GM10266 (cell line): Measurements from ENCODE around the gene NDUFA7.
A peak's percentile ranks its signal among the peaks of the same experiment; 100 is the strongest.

Experiments used
- DNase-seq: peaks from one replicate; pipeline ENCODE4 v3.0.0; 2012; ENCODE audit errors: extremely low spot score
- CTCF ChIP-seq: IDR thresholded peaks from 2 replicates; pipeline ENCODE4 v1.5.1; 2012; ENCODE audit warnings: mild to moderate bottlenecking, low read depth; ENCODE audit not compliant: control insufficient read depth, insufficient read depth; ENCODE audit errors: missing control alignments

Gene NDUFA7

DNA sequence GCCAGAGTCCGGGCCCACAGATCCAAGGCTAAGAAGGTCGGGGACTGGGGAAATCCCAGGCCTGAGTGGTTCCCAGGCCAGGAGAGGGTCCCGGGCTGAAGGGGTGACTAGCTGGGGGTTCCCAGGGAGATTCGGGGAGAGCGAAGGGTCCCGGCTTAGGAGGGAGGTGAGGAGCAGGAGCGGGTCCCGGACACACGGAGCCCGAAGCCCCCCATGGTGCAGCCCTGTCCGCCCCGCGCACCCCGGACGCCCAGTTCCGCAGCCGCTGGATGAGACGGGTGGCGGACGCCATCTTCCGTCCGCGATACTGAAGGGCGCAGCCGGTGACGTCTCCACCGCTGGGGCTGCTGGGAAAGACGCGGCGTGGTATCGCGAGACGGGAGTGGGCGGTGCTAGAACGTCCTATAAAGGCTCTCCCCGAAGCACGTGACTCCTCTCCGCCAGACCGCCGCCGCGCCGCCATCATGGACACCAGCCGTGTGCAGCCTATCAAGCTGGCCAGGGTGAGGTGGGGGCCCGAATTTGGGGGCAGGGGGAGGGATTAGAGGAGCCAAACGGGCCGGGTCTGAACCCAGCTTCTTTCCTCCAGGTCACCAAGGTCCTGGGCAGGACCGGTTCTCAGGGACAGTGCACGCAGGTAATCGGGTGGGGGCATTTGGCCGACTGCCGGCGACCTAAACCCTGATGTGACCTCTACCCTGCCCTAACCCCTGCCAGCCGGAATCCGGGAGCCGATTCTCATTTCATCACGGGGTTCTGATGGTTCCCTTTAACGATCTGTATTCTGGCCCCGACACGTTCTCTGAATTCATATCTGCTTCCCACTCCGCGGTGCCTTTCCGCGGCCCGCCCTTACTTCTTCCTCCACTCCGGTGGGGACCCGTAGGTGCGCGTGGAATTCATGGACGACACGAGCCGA, at the start of gene NDUFA7, which contains the start of gene RPS28:
Gene NDUFA7 (minus strand): TSS at position 309 of the 919 bp plus-strand sequence. CDS start 17 bp downstream, at position 292.
Gene RPS28 (plus strand): TSS at position 430 of the 919 bp plus-strand sequence. CDS start 35 bp downstream, at position 465.
- DNase-seq = peak; percentile 95
- TF ChIP-seq CTCF = peak; percentile 66

DNA sequence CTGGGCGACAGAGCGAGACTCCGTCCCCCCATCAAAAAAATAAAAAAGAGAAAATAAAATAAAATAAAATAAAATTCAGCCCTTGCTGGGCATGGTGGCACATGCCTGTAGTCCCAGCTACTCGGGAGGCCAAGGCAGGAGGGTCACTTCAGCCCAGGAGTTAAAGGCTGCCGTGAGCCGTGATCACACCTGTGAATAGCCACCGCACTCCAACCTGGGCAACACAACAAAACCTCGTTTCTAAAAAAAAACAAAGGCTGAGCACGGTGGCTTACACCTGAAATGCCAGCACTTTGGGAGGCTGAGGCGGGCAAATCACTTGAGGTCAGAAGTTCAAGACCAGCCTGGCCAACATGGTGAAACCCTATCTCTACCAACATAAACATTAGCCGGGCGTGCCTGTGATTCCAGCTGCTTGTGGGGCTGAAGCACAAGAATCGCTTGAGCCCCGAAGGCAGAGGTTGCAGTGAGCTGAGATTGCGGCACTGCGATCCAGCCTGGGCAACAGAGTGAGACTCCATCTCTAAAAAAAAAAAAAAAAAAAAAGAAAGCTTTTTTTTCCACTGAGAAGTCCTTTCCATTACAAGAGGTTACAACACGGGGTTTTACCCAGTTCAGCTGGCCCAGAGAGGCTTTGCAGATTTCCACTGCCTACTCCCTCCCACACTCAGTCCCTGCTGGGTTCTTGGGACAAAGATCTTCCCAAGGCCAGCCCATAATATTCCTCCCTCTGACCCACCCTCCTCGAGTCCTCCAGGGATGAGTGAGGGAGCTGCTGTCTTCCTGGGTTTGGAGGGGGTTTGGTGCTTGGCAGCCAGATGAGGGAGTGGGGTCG, 49.2 kb upstream of the NDUFA7 start:
- no peak for DNase-seq
- no peak for TF ChIP-seq CTCF

DNA sequence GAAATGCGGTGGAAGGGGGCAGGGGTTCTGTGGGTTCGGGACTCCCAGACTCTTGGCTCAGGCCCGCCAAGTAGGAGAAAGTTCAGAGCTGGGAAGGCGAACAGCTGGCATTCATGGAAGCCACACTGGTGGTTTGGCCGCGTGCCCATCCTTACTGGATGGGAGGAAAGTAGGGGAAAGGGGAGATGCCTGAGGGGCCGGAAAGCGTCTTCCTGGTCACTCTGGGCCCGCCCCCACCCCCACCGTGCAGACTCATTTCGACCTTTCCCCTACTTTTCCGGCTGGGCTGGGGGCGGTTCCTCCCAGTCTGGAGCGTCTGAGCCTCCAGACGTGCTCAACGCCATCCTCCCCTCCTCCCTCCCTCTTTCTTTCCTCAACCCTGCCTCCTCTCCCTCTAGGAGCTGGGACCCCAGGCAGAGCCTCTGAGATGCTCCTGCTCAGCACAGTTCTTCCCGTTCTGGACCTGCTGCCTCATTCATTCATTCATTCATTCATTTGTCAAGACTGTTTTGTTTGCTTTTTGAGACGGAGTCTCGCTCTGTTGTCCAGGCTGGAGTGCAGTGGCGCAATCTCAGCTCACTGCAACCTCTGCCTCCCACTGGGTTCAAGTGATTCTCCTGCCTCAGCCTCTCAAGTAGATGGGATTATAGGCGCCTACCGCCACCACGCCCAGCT, 46.3 kb upstream of the NDUFA7 start:
- no peak for DNase-seq
- no peak for TF ChIP-seq CTCF

- TF ChIP-seq CTCF = no peak
- no peak for DNase-seq
Measured at GRCh38 chr19:8366961-8367326, 45.8 kb upstream of the NDUFA7 start.

DNA sequence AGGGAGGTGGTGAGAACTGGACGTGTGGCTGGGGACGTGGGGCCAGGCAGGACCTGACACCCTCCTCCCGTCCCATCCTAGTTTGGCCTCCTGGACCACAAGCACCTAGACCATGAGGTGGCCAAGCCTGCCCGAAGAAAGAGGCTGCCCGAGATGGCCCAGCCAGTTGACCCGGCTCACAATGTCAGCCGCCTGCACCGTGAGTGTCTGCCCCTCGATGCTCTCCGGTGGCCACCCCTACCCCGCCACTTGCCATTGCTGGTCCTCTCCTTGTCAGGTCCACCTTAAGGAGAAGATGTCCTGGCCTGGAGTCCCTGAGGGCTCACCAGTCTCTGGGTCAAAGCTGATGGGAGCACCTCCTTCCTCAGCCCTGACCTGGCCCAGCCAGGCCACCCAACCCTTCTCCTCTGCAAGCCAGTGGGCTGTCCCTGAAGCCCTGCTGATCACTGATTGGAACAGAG, 45.0 kb upstream of the NDUFA7 start:
- no peak for TF ChIP-seq CTCF
- peak; percentile 30 for DNase-seq

GRCh38 chr19:8363803-8364771, 42.9 kb upstream of the NDUFA7 start, which contains the start of gene ANGPTL4:
TSS of gene ANGPTL4 (plus strand) at chr19:8364155. CDS start at chr19:8364322, 167 bp downstream.
- TF ChIP-seq CTCF = no peak
- peak; percentile 75 for DNase-seq
